WTC11 (cell line): Measurements from ENCODE around the gene XPR1. TPM values are rescaled to one million over a fixed set of nuclear protein-coding genes. Genes with fewer than 3 reads are reported as not detected.

Experiments used
- ATAC-seq: fragments of 200-7000 bp; cut with Tn5 transposase; 2 replicates; pipeline ENCODE4 v1.10.0; 2021; ENCODE audit warnings: mild to moderate bottlenecking, moderate library complexity
- CTCF ChIA-PET: fragments of 300-600 bp; sonication (Branson Sonifier 250); formaldehyde crosslinking; loops from one replicate; lab custom pipeline; 2021; ENCODE audit warnings: antibody characterized with exemption; lab: Charles Lee
- POLR2A ChIA-PET: fragments of 350-600 bp; sonication (Branson Sonifier 250); formaldehyde crosslinking; loops from one replicate; lab custom pipeline; 2021; ENCODE audit warnings: antibody characterized with exemption; lab: Charles Lee
- DNase-seq: peaks from one replicate; pipeline ENCODE4 v3.0.0; 2021; ENCODE audit warnings: low spot score
- H3K27ac Mint-ChIP-seq: 2 replicates; pipeline ENCODE4 v1.8.0; 2021; ENCODE audit warnings: mixed read lengths
- H3K27me3 Mint-ChIP-seq: 2 replicates; pipeline ENCODE4 v1.8.0; 2021; ENCODE audit warnings: low read depth, mild to moderate bottlenecking, moderate library complexity, mixed read lengths
- H3K36me3 Mint-ChIP-seq: 2 replicates; pipeline ENCODE4 v1.8.0; 2021; ENCODE audit warnings: mixed read lengths
- H3K4me1 Mint-ChIP-seq: 2 replicates; pipeline ENCODE4 v1.8.0; 2022; ENCODE audit warnings: mixed read lengths
- H3K4me3 Mint-ChIP-seq: 2 replicates; pipeline ENCODE4 v1.8.0; 2021; ENCODE audit warnings: mild to moderate bottlenecking, moderate library complexity, mixed read lengths
- H3K9me3 Mint-ChIP-seq: 2 replicates; pipeline ENCODE4 v1.8.0; 2021; ENCODE audit warnings: mixed read lengths
- AR ChIP-seq: fragments of 250-450 bp; sonication (Bioruptor Pico); IDR thresholded peaks from 2 replicates; pipeline ENCODE4 v1.9.0; 2021; ENCODE audit warnings: mild to moderate bottlenecking
- ATF2 ChIP-seq: sonication (generic); formaldehyde crosslinking; IDR thresholded peaks from 2 replicates; pipeline ENCODE4 v1.8.1; 2022; ENCODE audit warnings: low read depth, missing genetic modification reagents, borderline replicate concordance
- E2F1 ChIP-seq: sonication (generic); formaldehyde crosslinking; IDR thresholded peaks from 2 replicates; pipeline ENCODE4 v1.8.0; 2022; ENCODE audit warnings: mild to moderate bottlenecking, missing genetic modification reagents
- ETV6 ChIP-seq: sonication (generic); formaldehyde crosslinking; IDR thresholded peaks from 2 replicates; pipeline ENCODE4 v1.8.1; 2022; ENCODE audit warnings: mild to moderate bottlenecking, missing genetic modification reagents
- FOXP4 ChIP-seq: sonication (generic); formaldehyde crosslinking; IDR thresholded peaks from 2 replicates; pipeline ENCODE4 v1.8.0; 2022; ENCODE audit warnings: mild to moderate bottlenecking, missing genetic modification reagents
- GRHL2 ChIP-seq: fragments of 250-450 bp; sonication (Bioruptor Pico); IDR thresholded peaks from 2 replicates; pipeline ENCODE4 v1.8.0; 2022; ENCODE audit warnings: mild to moderate bottlenecking, moderate library complexity; ENCODE audit not compliant: insufficient replicate concordance, severe bottlenecking
- GTF2I ChIP-seq: fragments of 250-450 bp; sonication (Bioruptor Pico); conservative IDR thresholded peaks from 2 replicates; pipeline ENCODE4 v1.4.0; 2021; ENCODE audit warnings: mild to moderate bottlenecking
- HMGA2 ChIP-seq: fragments of 250-450 bp; sonication (Bioruptor Pico); IDR thresholded peaks from 2 replicates; pipeline ENCODE4 v1.4.0; 2021; ENCODE audit warnings: mild to moderate bottlenecking, moderate library complexity
- JUN ChIP-seq: sonication (generic); formaldehyde crosslinking; IDR thresholded peaks from 2 replicates; pipeline ENCODE4 v1.8.0; 2023; ENCODE audit warnings: mild to moderate bottlenecking, missing genetic modification reagents
- MXD4 ChIP-seq: fragments of 250-450 bp; sonication (Bioruptor Pico); IDR thresholded peaks from 2 replicates; pipeline ENCODE4 v1.8.0; 2021; ENCODE audit warnings: mild to moderate bottlenecking, moderate library complexity, borderline replicate concordance
- NFE2L1 ChIP-seq: sonication (generic); formaldehyde crosslinking; IDR thresholded peaks from 2 replicates; pipeline ENCODE4 v1.8.1; 2023; ENCODE audit warnings: missing genetic modification reagents
- RELA ChIP-seq: sonication (generic); formaldehyde crosslinking; IDR thresholded peaks from 2 replicates; pipeline ENCODE4 v1.8.1; 2022; ENCODE audit warnings: missing genetic modification reagents, mild to moderate bottlenecking, borderline replicate concordance
- RORB ChIP-seq: fragments of 250-450 bp; sonication (Bioruptor Pico); IDR thresholded peaks from 2 replicates; pipeline ENCODE4 v1.9.0; 2021; ENCODE audit warnings: mild to moderate bottlenecking
- TCF7 ChIP-seq: sonication (generic); formaldehyde crosslinking; IDR thresholded peaks from 2 replicates; pipeline ENCODE4 v1.8.0; 2022; ENCODE audit warnings: mild to moderate bottlenecking, low read depth, missing genetic modification reagents, moderate library complexity
- TEAD1 ChIP-seq: sonication (generic); formaldehyde crosslinking; IDR thresholded peaks from 2 replicates; pipeline ENCODE4 v1.8.0; 2022; ENCODE audit warnings: mild to moderate bottlenecking, missing genetic modification reagents
- ZBTB21 ChIP-seq: sonication (generic); formaldehyde crosslinking; IDR thresholded peaks from 2 replicates; pipeline ENCODE4 v1.8.1; 2023; ENCODE audit warnings: mild to moderate bottlenecking, missing genetic modification reagents, borderline replicate concordance
- ZNF232 ChIP-seq: sonication (generic); formaldehyde crosslinking; IDR thresholded peaks from 2 replicates; pipeline ENCODE4 v1.8.0; 2022; ENCODE audit warnings: mild to moderate bottlenecking, missing genetic modification reagents
- ZNF281 ChIP-seq: sonication (generic); formaldehyde crosslinking; IDR thresholded peaks from 2 replicates; pipeline ENCODE4 v1.8.0; 2023; ENCODE audit warnings: mild to moderate bottlenecking, missing genetic modification reagents
- ZNF532 ChIP-seq: fragments of 250-450 bp; sonication (Bioruptor Pico); IDR thresholded peaks from 2 replicates; pipeline ENCODE4 v1.9.0; 2021; ENCODE audit warnings: mild to moderate bottlenecking, borderline replicate concordance
- ZSCAN18 ChIP-seq: fragments of 250-450 bp; sonication (Bioruptor Pico); IDR thresholded peaks from 2 replicates; pipeline ENCODE4 v2.1.2; 2022; ENCODE audit warnings: mild to moderate bottlenecking, moderate library complexity
- total RNA-seq: library from RNA; stranded (reverse); gene quantifications from 3 replicates; pipeline ENCODE4 v1.2.3, GENCODE V29; 2021

The XPR1 gene
- total RNA-seq, 1 experiment from 2014 or later, result 34.6 TPM

GRCh38 chr1:180888870-180889269 lies 257.0 kb downstream of the XPR1 start:
- no peak overlapping the region for H3K4me3 Mint-ChIP-seq

More at GRCh38 chr1:180888870-180889269, 257.0 kb downstream of the XPR1 start:
- Mint-ChIP-seq H3K9me3 (no peaks in the 10 kb centered on the region), H3K27ac (no peak overlapping the region), H3K36me3 (peaks cover 3% of the 10 kb centered on the region; the same call in 1 of the 2 replicates), H3K4me1 (peaks cover 5% of the 10 kb centered on the region), H3K27me3 (no peaks in the 10 kb centered on the region)
- DNase-seq (no peak), ATAC-seq (no peak)
- ChIA-PET CTCF (no interaction called here), POLR2A (no interaction called here)
- TF ChIP-seq GRHL2 (CRISPR knock-in tag), result no peak
- TF ChIP-seq RELA, result no peak
- TF ChIP-seq NFE2L1 (CRISPR knock-in tag), result no peak
- TF ChIP-seq ZNF532, result no peak
- no peak for TF ChIP-seq ZNF232 (CRISPR knock-in tag)
- TF ChIP-seq ATF2 (CRISPR knock-in tag), result no peak
- no peak for TF ChIP-seq E2F1 (CRISPR knock-in tag)
- no peak for TF ChIP-seq AR (CRISPR knock-in tag)
- TF ChIP-seq HMGA2 (CRISPR knock-in tag), result no peak
- TF ChIP-seq ZSCAN18, result no peak
- no peak for TF ChIP-seq ETV6 (CRISPR knock-in tag)
- TF ChIP-seq RORB (CRISPR knock-in tag), result no peak
- TF ChIP-seq GTF2I, result no peak
- TF ChIP-seq TCF7 (CRISPR knock-in tag), result no peak
- no peak for TF ChIP-seq FOXP4
- TF ChIP-seq ZNF281 (CRISPR knock-in tag), result no peak
- no peak for TF ChIP-seq MXD4
- TF ChIP-seq TEAD1 (CRISPR knock-in tag), result no peak
- TF ChIP-seq ZBTB21 (CRISPR knock-in tag), result no peak
- no peak for TF ChIP-seq JUN
